ENCODE data around the gene TGFBR3.

The TGFBR3 gene

DNA sequence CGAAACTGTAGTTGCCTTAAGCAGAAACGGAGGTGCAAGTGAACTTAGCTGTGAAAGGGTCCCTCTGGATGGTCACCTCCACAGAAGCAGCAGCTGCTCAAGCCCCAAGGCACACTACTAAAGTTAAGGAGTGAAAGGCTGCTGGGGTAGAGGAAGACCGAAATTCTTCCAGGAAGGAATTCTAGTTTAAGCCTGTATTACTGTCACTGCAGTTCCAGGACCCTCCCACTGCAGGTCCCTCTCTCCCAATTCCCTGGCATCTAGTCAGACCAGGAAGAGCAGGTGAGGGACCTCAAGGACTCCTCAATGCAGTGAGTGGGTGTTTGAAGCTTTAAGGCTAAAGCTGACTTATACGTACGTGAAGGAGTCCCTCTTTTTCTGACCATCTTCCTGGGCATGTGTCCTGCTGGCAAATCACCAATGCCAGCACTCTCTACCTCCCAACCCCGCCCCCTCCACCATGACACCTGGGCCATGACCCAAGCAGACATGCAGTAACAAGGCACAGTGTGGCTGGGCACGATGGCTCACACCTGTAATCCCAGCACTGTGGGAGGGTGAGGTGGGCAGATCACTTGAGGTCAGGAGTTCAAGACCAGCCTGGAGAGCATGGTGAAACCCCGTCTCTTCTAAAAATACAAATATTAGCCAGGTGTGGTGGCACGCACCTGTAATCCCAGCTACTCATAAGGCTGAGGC lies 57.2 kb downstream of the TGFBR3 start:
- H3K36me3 ChIP-seq (replicated peaks; ENCODE audit: low read depth, low read length) = no peaks in the 10 kb centered on the region
- H3K4me2 ChIP-seq (ENCODE audit: low read length) = peak overlapping the region; percentile 84
- H3K4me3 ChIP-seq (ENCODE audit: low read length) = peak overlapping the region; percentile 64
- no peak overlapping the region for H3K27ac ChIP-seq (ENCODE audit: low read length)
- no peaks in the 10 kb centered on the region for H3K79me2 ChIP-seq (ENCODE audit: low read length)
- H3K9me3 ChIP-seq (ENCODE audit: insufficient read depth, low read length) = no peaks in the 10 kb centered on the region
- peaks cover 26% of the 10 kb centered on the region for H3K4me1 ChIP-seq (ENCODE audit: low read length)
- H3K27me3 ChIP-seq (ENCODE audit: low read depth, low read length) = peaks cover 11% of the 10 kb centered on the region; the same call in 1 of the 2 replicates
- TF ChIP-seq, protein P1, sequence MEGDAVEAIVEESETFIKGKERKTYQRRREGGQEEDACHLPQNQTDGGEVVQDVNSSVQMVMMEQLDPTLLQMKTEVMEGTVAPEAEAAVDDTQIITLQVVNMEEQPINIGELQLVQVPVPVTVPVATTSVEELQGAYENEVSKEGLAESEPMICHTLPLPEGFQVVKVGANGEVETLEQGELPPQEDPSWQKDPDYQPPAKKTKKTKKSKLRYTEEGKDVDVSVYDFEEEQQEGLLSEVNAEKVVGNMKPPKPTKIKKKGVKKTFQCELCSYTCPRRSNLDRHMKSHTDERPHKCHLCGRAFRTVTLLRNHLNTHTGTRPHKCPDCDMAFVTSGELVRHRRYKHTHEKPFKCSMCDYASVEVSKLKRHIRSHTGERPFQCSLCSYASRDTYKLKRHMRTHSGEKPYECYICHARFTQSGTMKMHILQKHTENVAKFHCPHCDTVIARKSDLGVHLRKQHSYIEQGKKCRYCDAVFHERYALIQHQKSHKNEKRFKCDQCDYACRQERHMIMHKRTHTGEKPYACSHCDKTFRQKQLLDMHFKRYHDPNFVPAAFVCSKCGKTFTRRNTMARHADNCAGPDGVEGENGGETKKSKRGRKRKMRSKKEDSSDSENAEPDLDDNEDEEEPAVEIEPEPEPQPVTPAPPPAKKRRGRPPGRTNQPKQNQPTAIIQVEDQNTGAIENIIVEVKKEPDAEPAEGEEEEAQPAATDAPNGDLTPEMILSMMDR (IDR thresholded peaks at IDR 0.05; ENCODE audit: low read depth, low read length) = no peak
- TF ChIP-seq EZH2phosphoT487 (IDR thresholded peaks at IDR 0.05; ENCODE audit: low read depth) = no peak
- no peaks in the 10 kb centered on the region for H4K20me1 ChIP-seq (ENCODE audit: insufficient read depth, low read length)
- H2AFZ ChIP-seq (ENCODE audit: low read depth, low read length) = no peak overlapping the region
- H3K9ac ChIP-seq (ENCODE audit: low read length) = no peak overlapping the region

DNA sequence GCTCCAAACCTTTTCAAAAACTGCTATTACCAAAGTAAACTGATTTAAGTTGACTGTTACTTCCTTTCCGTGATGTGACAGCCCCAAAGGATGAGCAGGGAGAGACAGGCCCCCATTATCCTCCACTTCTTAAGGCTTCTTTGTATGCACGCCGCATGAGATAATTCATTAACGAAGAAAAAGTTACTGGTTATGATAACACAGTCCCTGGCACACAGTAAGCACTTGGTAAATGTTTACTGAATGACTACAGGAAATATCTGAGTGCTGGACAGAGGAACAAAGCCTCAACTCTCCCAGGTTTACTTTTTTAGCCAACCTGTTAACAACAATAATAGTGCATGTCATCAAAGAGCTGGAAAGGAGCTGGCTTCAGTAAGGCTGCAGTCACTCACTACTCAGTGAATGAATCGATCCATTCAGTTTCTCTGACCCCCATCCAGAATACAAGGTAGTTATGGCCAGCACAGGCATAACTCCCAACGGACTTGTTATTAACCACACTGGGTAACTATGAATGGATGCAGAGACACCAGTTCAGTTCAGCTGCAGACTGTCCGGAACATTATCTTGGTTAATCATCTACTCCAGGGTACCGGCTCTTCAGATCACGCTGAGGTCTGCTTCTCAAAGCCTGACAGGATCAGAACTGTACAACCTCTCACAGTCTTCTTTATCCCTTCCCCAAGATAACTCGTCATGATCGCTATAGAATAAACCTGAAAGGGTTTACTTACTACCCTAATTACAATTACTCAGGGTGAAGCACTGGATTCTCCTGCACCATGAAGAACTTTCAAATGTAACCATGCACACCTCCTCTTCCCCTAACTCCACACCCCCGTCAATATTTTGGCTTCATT lies 58.3 kb downstream of the TGFBR3 start:
- Histone ChIP-seq H3K9me3 (ENCODE audit: insufficient read depth, low read length) (no peaks in the 10 kb centered on the region), H3K79me2 (ENCODE audit: low read length) (no peaks in the 10 kb centered on the region), H3K27me3 (ENCODE audit: low read depth, low read length) (peaks cover 11% of the 10 kb centered on the region; the same call in 1 of the 2 replicates), H3K36me3 (replicated peaks; ENCODE audit: low read depth, low read length) (no peaks in the 10 kb centered on the region), H3K9ac (ENCODE audit: low read length) (no peak overlapping the region), H3K4me3 (ENCODE audit: low read length) (peak overlapping the region; percentile 64), H3K4me1 (ENCODE audit: low read length) (peaks cover 26% of the 10 kb centered on the region), H3K27ac (ENCODE audit: low read length) (no peak overlapping the region), H2AFZ (ENCODE audit: low read depth, low read length) (no peak overlapping the region), H3K4me2 (ENCODE audit: low read length) (peak overlapping the region; percentile 84), H4K20me1 (ENCODE audit: insufficient read depth, low read length) (no peaks in the 10 kb centered on the region)
- TF ChIP-seq EZH2phosphoT487 (IDR thresholded peaks at IDR 0.05; ENCODE audit: low read depth) = no peak
- TF ChIP-seq, protein P1 (IDR thresholded peaks at IDR 0.05; ENCODE audit: low read depth, low read length) = no peak

DNA sequence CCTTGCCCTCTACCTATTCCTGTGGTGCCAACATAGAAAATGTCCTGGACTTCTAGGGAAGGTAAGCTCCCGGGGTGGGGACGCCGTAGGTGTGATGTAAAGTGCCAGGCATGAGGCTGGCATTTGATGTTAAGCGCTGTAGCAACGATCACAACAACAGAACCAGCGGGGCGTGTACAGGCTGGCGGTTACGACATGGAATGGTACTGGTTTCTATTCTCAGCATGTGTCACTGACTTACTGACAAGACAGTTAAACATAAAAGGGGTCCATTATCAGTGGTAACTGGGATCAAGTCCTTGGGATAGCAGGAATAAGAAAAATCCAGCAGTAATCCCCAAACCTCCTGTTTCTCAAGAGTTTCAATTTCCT lies 58.9 kb downstream of the TGFBR3 start:
- H3K4me3 ChIP-seq (ENCODE audit: low read length) = peak overlapping the region; percentile 64

More for the DNA sequence above, 58.9 kb downstream of the TGFBR3 start:
- Histone ChIP-seq H3K9me3 (ENCODE audit: insufficient read depth, low read length) (no peaks in the 10 kb centered on the region), H3K79me2 (ENCODE audit: low read length) (no peaks in the 10 kb centered on the region), H3K27me3 (ENCODE audit: low read depth, low read length) (peaks cover 11% of the 10 kb centered on the region; the same call in 1 of the 2 replicates), H3K9ac (ENCODE audit: low read length) (no peak overlapping the region), H4K20me1 (ENCODE audit: insufficient read depth, low read length) (no peaks in the 10 kb centered on the region), H3K4me1 (ENCODE audit: low read length) (peaks cover 26% of the 10 kb centered on the region), H3K36me3 (replicated peaks; ENCODE audit: low read depth, low read length) (no peaks in the 10 kb centered on the region), H2AFZ (ENCODE audit: low read depth, low read length) (no peak overlapping the region), H3K27ac (ENCODE audit: low read length) (no peak overlapping the region), H3K4me2 (ENCODE audit: low read length) (peak overlapping the region; percentile 84)
- TF ChIP-seq EZH2phosphoT487 (IDR thresholded peaks at IDR 0.05; ENCODE audit: low read depth) = no peak
- TF ChIP-seq, protein P1 (IDR thresholded peaks at IDR 0.05; ENCODE audit: low read depth, low read length) = no peak

Measured in OCI-LY3 (cell line).